Adrenal gland (tissue), 12 donors: ENCODE results near the gene DNM1L. TPM values are rescaled to one million over a fixed set of nuclear protein-coding genes. Genes with fewer than 3 reads are reported as not detected.

Experiments used
- DNase-seq, 7 donors: peaks; one replicate each; pipeline ENCODE4 v3.0.0-alpha.2; 2019 to 2020
- H3K27ac ChIP-seq, 5 donors: fragments of 200-600 bp; sonication (generic) in 4 of 5; 1 replicate in 3 of 5; 2 replicates in 2 of 5; pipeline versions ENCODE4 v1.5.1 to v1.8.0; 2016 to 2020; ENCODE audit warnings: mild to moderate bottlenecking in 1 of 5
- H3K27me3 ChIP-seq: fragments of 200-600 bp; 2 replicates; pipeline ENCODE4 v1.8.0; 2021
- H3K36me3 ChIP-seq, 2 donors: fragments of 200-600 bp; replicated peaks in 1 of 2; 1 replicate in 1 of 2; 2 replicates in 1 of 2; pipeline versions ENCODE4 v1.5.1 to v1.8.0; 2018 to 2022
- H3K4me1 ChIP-seq, 2 donors: fragments of 200-600 bp; replicated peaks in 1 of 2; 1 replicate in 1 of 2; 2 replicates in 1 of 2; pipeline versions ENCODE4 v1.5.1 to v1.8.0; 2018 to 2021
- H3K4me3 ChIP-seq, 4 donors: fragments of 200-600 bp; sonication (generic) in 3 of 4; one replicate each; pipeline ENCODE4 v1.5.1; 2016 to 2018
- H3K9me3 ChIP-seq, 3 donors: fragments of 200-600 bp; sonication (generic) in 1 of 3; replicated peaks in 1 of 3; 1 replicate in 2 of 3; 2 replicates in 1 of 3; pipeline versions ENCODE4 v1.5.1 to v1.8.0; 2016 to 2021
- CTCF ChIP-seq, 6 experiments: fragments of 450-650 bp in 4 of 6; fragments of 200-600 bp in 2 of 6; sonication (generic) in 1 of 6; IDR thresholded peaks; 1 replicate in 5 of 6; 2 replicates in 1 of 6; pipeline versions ENCODE4 v1.5.1 to v1.8.0; 2016 to 2021; ENCODE audit warnings: antibody characterized with exemption in 6 of 6, mild to moderate bottlenecking in 2 of 6, moderate library complexity in 1 of 6
- POLR2A ChIP-seq, 2 donors: fragments of 450-650 bp; IDR thresholded peaks; one replicate each; pipeline ENCODE4 v1.6.1; 2017; ENCODE audit warnings: antibody characterized with exemption in 2 of 2, mild to moderate bottlenecking in 2 of 2, moderate library complexity in 1 of 2
- WGBS, 4 donors: extraction: QIAGEN DNeasy Blood & Tissue Kit in 2 of 4; methylation state at CpG; one replicate each; pipeline versions ENCODE4 v1.1.5 to v1.1.7; 2013 to 2017; 5-methylcytosine and 5-hydroxymethylcytosine counted together
- intact Hi-C, 2 donors: fragments of 100-400 bp; cut with DNase I; formaldehyde crosslinking; loops; one replicate each; pipeline versions ENCODE4 v1.14.1 to v1.15.0; 2022 to 2023
- polyA plus RNA-seq, 3 donors: library from polyadenylated mRNA; stranded (reverse); fragments of 200-250 nt in 2 of 3; fragments of 350-450 nt in 1 of 3; fragmentation: Illumina TruSeq in 1 of 3; extraction: RNeasy Lipid Tissue Mini Kit (QIAGEN cat#74804) in 1 of 3; gene quantifications; one replicate each; pipeline ENCODE4 v1.2.3, GENCODE V29; 2013 to 2014
- total RNA-seq, 9 donors: library from RNA; depleted of rRNA in 4 of 9; stranded (reverse); fragments of >200 nt in 4 of 9; fragments of 120-200 nt in 1 of 9; fragmentation: NEBNext Ultra II Directional in 1 of 9; extraction: Animal tissue kit (Norgen Biotek cat#: 25700) in 1 of 9; gene quantifications; one replicate each; pipeline versions ENCODE4 v1.1.0 to v1.2.4, GENCODE V29; 2013 to 2023
- donor health status: healthy with polysubstance abuse.
- donor health status: Bipolar disorder and iron deficiency.
- donor health status: DM: yes; HTN: yes; CAD: no.
- donor health status: DM: no; HTN: no; CAD: no.
- donor health status: DM: no; HTN: no; CAD: no.
- donor health status: DM: yes; HTN: yes; CAD: no.

DNM1L gene
- total and polyA plus RNA-seq, 12 donors, result 25.3 to 78.1 (median 42.7) TPM

- Histone ChIP-seq H3K4me1 (no peaks in the 10 kb centered on the region), H3K27me3 (no peaks in the 10 kb centered on the region), H3K36me3 (peaks cover 0 to 32% of the 10 kb centered on the region in 2 donors), H3K4me3 (no peak overlapping the region), H3K9me3 (no peaks in the 10 kb centered on the region), H3K27ac (no peak overlapping the region)
- WGBS, 4 donors, result 89 to 95% (median 93%) methylated on average over 2 of the region's 2 CpGs
- TF ChIP-seq POLR2A (IDR thresholded peaks at IDR 0.05), result no peak
- no peak for TF ChIP-seq CTCF (IDR thresholded peaks at IDR 0.05)
- intact Hi-C loops, result no loop called here
- DNase-seq, result no peak
Observed at GRCh38 chr12:32737715-32738114, 58.6 kb downstream of the DNM1L start.

- TF ChIP-seq POLR2A (IDR thresholded peaks at IDR 0.05), result no peak
- H3K27ac ChIP-seq, result no peak overlapping the region
- no peak overlapping the region for H3K4me3 ChIP-seq
- no peaks in the 10 kb centered on the region for H3K9me3 ChIP-seq
- intact Hi-C loops, result no loop called here
- peaks cover 0 to 42% of the 10 kb centered on the region in 2 donors for H3K36me3 ChIP-seq
- H3K27me3 ChIP-seq, result no peaks in the 10 kb centered on the region
- DNase-seq, result no peak
- no peaks in the 10 kb centered on the region for H3K4me1 ChIP-seq
- 90 to 99% (median 96%) methylated on average over 2 of the region's 2 CpGs for WGBS, 4 donors
Observed at GRCh38 chr12:32739279-32739678, 60.2 kb downstream of the DNM1L start.

- 92 to 96% (median 96%) methylated on average over 10 of the region's 10 CpGs for WGBS, 4 donors
- H3K27ac ChIP-seq, result no peak overlapping the region
- peaks cover 0 to 52% of the 10 kb centered on the region in 2 donors for H3K36me3 ChIP-seq
- TF ChIP-seq POLR2A (IDR thresholded peaks at IDR 0.05) (no peak), CTCF (IDR thresholded peaks at IDR 0.05) (no peak)
- H3K4me3 ChIP-seq, result no peak overlapping the region
- H3K9me3 ChIP-seq, result no peaks in the 10 kb centered on the region
- H3K27me3 ChIP-seq, result no peaks in the 10 kb centered on the region
- H3K4me1 ChIP-seq, result no peaks in the 10 kb centered on the region
- DNase-seq, result no peak
- intact Hi-C loops, result no loop called here
Observed at GRCh38 chr12:32742133-32742532, 63.0 kb downstream of the DNM1L start.

GRCh38 chr12:32743264-32743663 lies 64.2 kb downstream of the DNM1L start:
- intact Hi-C loops, result no loop called here

More at GRCh38 chr12:32743264-32743663, 64.2 kb downstream of the DNM1L start:
- WGBS, 4 donors, result 93 to 100% (median 95%) methylated on average over 2 of the region's 2 CpGs
- Histone ChIP-seq H3K4me1 (no peaks in the 10 kb centered on the region), H3K27ac (no peak overlapping the region), H3K4me3 (no peak overlapping the region), H3K9me3 (no peaks in the 10 kb centered on the region), H3K27me3 (no peaks in the 10 kb centered on the region), H3K36me3 (peaks cover 0 to 57% of the 10 kb centered on the region in 2 donors)
- TF ChIP-seq POLR2A (IDR thresholded peaks at IDR 0.05) (no peak), CTCF (IDR thresholded peaks at IDR 0.05) (no peak)
- DNase-seq, result no peak
